T-helper 17 cell (primary cell): Measurements from ENCODE around the gene NUP93. TPM values are rescaled to one million over a fixed set of nuclear protein-coding genes. Genes with fewer than 3 reads are reported as not detected.

Experiments
- ATAC-seq: fragments of 150-1000 bp; cut with Tn5 transposase; 2 replicates; pipeline ENCODE4 v1.10.0; 2021; ENCODE audit warnings: mild to moderate bottlenecking, moderate library complexity
- DNase-seq, 3 donors: peaks; one replicate each; pipeline versions ENCODE4 v3.0.0 to v3.0.0-alpha.2; 2020 to 2021
- H3K9me3 ChIP-seq: one replicate; pipeline ENCODE4 v1.7.0; 2013; ENCODE audit warnings: low read length, mild to moderate bottlenecking; ENCODE audit not compliant: control insufficient read depth, poor library complexity, severe bottlenecking
- H3K27ac Mint-ChIP-seq: one replicate; pipeline ENCODE4 v1.8.0; 2022; ENCODE audit warnings: mild to moderate bottlenecking, moderate library complexity, mixed read lengths
- H3K27me3 Mint-ChIP-seq: one replicate; pipeline ENCODE4 v1.8.0; 2022; ENCODE audit warnings: mixed read lengths
- H3K36me3 Mint-ChIP-seq: one replicate; pipeline ENCODE4 v1.8.0; 2022; ENCODE audit warnings: low read depth, mixed read lengths
- H3K4me1 Mint-ChIP-seq: one replicate; pipeline ENCODE4 v1.8.0; 2022; ENCODE audit warnings: mild to moderate bottlenecking, mixed read lengths
- H3K4me3 Mint-ChIP-seq: one replicate; pipeline ENCODE4 v1.8.0; 2022; ENCODE audit warnings: mild to moderate bottlenecking, moderate library complexity, mixed read lengths
- total RNA-seq, 4 donors: library from RNA in 2 of 4; stranded (reverse) in 2 of 4; gene quantifications; one replicate each; pipeline ENCODE4 v1.2.3 and lab custom pipeline; 2022 to 2026

The NUP93 gene
- total RNA-seq, 2 donors from 2014 or later: 59.0 to 59.1 TPM

GRCh38 chr16:56825826-56826225, 95.9 kb downstream of the NUP93 start:
- Mint-ChIP-seq H3K27me3 (no peaks in the 10 kb centered on the region), H3K4me3 (no peak overlapping the region), H3K36me3 (peaks cover 4% of the 10 kb centered on the region), H3K27ac (no peak overlapping the region), H3K4me1 (peaks cover 6% of the 10 kb centered on the region)
- ATAC-seq (no peak), DNase-seq (no peak)
- no peaks in the 10 kb centered on the region for H3K9me3 ChIP-seq

DNA sequence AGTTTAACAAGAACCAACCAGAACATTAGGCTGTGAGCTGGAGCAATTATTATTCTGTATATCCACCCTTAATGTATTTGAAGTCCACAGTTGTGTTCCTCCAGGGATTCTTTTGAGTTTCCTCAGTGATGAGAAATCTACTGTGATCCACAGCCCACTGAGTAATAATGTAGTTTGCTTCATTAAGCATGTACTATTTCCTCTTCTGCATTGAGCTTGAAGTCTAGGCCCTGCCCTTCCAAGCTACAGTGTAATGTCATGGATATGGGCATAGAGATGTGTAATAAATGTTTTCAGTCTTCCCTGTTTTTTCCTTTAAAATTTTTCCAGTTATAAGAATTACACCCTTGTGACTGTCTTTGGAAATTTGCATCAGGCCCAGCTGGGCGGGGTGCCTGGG, 98.7 kb downstream of the NUP93 start:
- H3K27ac Mint-ChIP-seq: no peak overlapping the region
- peaks cover 12% of the 10 kb centered on the region for H3K36me3 Mint-ChIP-seq
- no peaks in the 10 kb centered on the region for H3K9me3 ChIP-seq
- H3K27me3 Mint-ChIP-seq: no peaks in the 10 kb centered on the region
- peaks cover 6% of the 10 kb centered on the region for H3K4me1 Mint-ChIP-seq
- H3K4me3 Mint-ChIP-seq: no peak overlapping the region
- DNase-seq (no peak), ATAC-seq (no peak)

- Mint-ChIP-seq H3K4me3 (no peak overlapping the region), H3K27me3 (no peaks in the 10 kb centered on the region), H3K36me3 (peaks cover 12% of the 10 kb centered on the region), H3K27ac (no peak overlapping the region), H3K4me1 (peaks cover 6% of the 10 kb centered on the region)
- no peaks in the 10 kb centered on the region for H3K9me3 ChIP-seq
- ATAC-seq (no peak), DNase-seq (no peak)
Measured at GRCh38 chr16:56830669-56831068, 100.7 kb downstream of the NUP93 start.

DNA sequence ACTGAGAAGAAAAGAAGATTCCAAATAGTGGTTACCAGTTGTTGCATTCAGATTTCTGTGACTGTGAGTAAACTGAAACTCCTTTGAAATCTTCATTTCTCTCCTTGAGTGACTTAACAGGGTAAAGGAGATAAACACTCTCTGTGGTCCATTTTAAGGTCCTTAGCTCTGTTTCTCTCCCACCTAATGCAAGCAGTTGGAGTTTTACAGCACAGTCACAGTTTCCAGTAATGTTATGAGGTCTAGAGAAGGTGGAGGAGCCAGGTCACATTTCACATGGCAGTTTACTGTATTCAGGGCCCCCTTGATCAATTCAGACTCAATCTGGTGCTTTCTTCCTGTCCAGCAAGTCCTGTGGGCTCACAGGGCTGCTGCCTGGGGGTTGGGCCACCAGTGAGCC, 102.8 kb downstream of the NUP93 start:
- DNase-seq (no peak), ATAC-seq (no peak)
- Mint-ChIP-seq H3K4me3 (no peak overlapping the region), H3K36me3 (peaks cover 12% of the 10 kb centered on the region), H3K27me3 (no peaks in the 10 kb centered on the region), H3K4me1 (peaks cover 6% of the 10 kb centered on the region), H3K27ac (no peak overlapping the region)
- H3K9me3 ChIP-seq: no peaks in the 10 kb centered on the region

GRCh38 chr16:56833243-56833970, 103.5 kb downstream of the NUP93 start:
- Mint-ChIP-seq H3K36me3 (peaks cover 12% of the 10 kb centered on the region), H3K27ac (no peak overlapping the region), H3K27me3 (no peaks in the 10 kb centered on the region), H3K4me1 (peaks cover 6% of the 10 kb centered on the region), H3K4me3 (no peak overlapping the region)
- DNase-seq: no peak
- no peaks in the 10 kb centered on the region for H3K9me3 ChIP-seq
- no peak for ATAC-seq

DNA sequence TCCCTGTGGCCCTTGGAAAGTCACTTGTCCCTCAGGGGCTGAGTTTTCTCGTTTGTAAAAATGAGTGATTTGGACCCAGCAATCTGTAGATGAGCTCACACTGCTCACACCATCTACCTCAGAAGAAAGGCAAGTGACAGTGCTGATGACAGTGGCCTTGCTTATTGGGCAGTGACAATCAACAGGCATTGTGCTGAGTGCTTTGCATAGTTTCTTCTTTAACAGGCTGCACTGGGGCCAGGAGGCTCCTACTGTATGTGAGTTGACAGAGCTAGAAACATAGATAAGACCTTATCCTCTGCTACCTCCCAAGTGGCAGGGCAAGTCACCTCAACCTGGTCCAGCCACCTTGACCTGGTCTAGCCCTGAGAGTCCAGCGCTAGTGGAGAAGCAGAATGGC, 105.4 kb downstream of the NUP93 start:
- H3K36me3 Mint-ChIP-seq: peaks cover 8% of the 10 kb centered on the region
- ATAC-seq: no peak
- no peak for DNase-seq
- H3K27me3 Mint-ChIP-seq: no peaks in the 10 kb centered on the region
- no peak overlapping the region for H3K4me3 Mint-ChIP-seq
- peak overlapping the region; percentile 11 for H3K27ac Mint-ChIP-seq
- H3K4me1 Mint-ChIP-seq: no peaks in the 10 kb centered on the region
- H3K9me3 ChIP-seq: no peaks in the 10 kb centered on the region

- Mint-ChIP-seq H3K4me3 (no peak overlapping the region), H3K36me3 (peaks cover 10% of the 10 kb centered on the region), H3K27ac (no peak overlapping the region), H3K4me1 (no peaks in the 10 kb centered on the region), H3K27me3 (no peaks in the 10 kb centered on the region)
- DNase-seq (no peak), ATAC-seq (no peak)
- no peaks in the 10 kb centered on the region for H3K9me3 ChIP-seq
Measured at GRCh38 chr16:56836410-56837230, 106.7 kb downstream of the NUP93 start.

GRCh38 chr16:56838622-56839337, 108.9 kb downstream of the NUP93 start:
- DNase-seq (no peak), ATAC-seq (no peak)
- Mint-ChIP-seq H3K27me3 (no peaks in the 10 kb centered on the region), H3K4me3 (no peak overlapping the region), H3K4me1 (no peaks in the 10 kb centered on the region), H3K36me3 (peaks cover 8% of the 10 kb centered on the region), H3K27ac (no peak overlapping the region)
- H3K9me3 ChIP-seq: no peaks in the 10 kb centered on the region

GRCh38 chr16:56841233-56841632, 111.3 kb downstream of the NUP93 start:
- Mint-ChIP-seq H3K36me3 (peaks cover 12% of the 10 kb centered on the region), H3K4me1 (peaks cover 7% of the 10 kb centered on the region), H3K27ac (no peak overlapping the region), H3K4me3 (no peak overlapping the region), H3K27me3 (no peaks in the 10 kb centered on the region)
- no peaks in the 10 kb centered on the region for H3K9me3 ChIP-seq
- DNase-seq: no peak
- ATAC-seq: no peak

DNA sequence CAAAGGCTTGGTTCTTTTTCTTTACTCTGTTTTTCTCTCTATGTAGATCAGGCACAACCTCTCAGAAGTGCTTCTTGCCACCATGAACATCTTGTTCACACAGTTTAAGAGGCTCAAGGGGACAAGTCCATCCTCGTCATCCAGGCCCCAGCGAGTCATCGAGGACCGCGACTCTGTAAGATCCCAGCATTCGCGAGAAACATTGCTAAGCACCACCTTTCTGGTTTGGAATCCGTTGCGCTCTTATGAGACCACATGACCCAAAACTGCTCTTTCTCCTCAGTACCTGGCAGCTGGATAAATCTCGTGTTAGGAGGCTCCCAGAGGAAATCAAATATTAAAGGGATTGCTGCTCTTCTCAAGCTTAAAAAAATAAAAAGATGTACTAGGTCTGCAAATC, 111.7 kb downstream of the NUP93 start:
- ATAC-seq (no peak), DNase-seq (no peak)
- Mint-ChIP-seq H3K4me3 (no peak overlapping the region), H3K36me3 (peaks cover 12% of the 10 kb centered on the region), H3K27ac (no peak overlapping the region), H3K4me1 (peaks cover 7% of the 10 kb centered on the region), H3K27me3 (no peaks in the 10 kb centered on the region)
- H3K9me3 ChIP-seq: no peaks in the 10 kb centered on the region

- DNase-seq (no peak), ATAC-seq (no peak)
- H3K36me3 Mint-ChIP-seq: peaks cover 12% of the 10 kb centered on the region
- H3K4me1 Mint-ChIP-seq: peaks cover 10% of the 10 kb centered on the region
- no peak overlapping the region for H3K27ac Mint-ChIP-seq
- no peak overlapping the region for H3K4me3 Mint-ChIP-seq
- H3K9me3 ChIP-seq: no peaks in the 10 kb centered on the region
- no peaks in the 10 kb centered on the region for H3K27me3 Mint-ChIP-seq
Measured at GRCh38 chr16:56842133-56842532, 112.2 kb downstream of the NUP93 start.

DNA sequence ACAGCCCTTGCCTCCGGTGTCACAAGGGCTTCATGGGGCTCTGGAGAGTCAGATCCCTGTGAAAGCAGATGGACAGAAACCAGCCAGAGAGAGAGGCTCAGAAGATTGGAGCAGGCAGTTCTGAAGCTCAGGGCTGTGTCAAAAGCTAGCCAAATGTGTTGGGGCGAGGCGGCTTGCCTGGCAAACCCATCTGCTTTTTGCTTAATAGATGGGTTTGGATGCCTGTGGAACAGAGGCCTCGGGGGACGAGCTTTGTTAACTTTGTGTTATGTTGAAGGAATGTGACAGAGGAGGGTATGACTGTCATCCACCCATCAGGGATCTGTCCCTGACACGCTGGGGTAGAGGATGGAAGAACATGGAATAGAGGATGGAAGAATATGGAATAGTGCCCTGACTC, 114.1 kb downstream of the NUP93 start:
- H3K27me3 Mint-ChIP-seq: no peaks in the 10 kb centered on the region
- no peak overlapping the region for H3K27ac Mint-ChIP-seq
- peaks cover 17% of the 10 kb centered on the region for H3K4me1 Mint-ChIP-seq
- H3K36me3 Mint-ChIP-seq: peaks cover 12% of the 10 kb centered on the region
- H3K9me3 ChIP-seq: no peaks in the 10 kb centered on the region
- no peak for ATAC-seq
- DNase-seq: no peak
- no peak overlapping the region for H3K4me3 Mint-ChIP-seq

GRCh38 chr16:56847173-56847910, 117.4 kb downstream of the NUP93 start:
- Mint-ChIP-seq H3K27ac (peak overlapping the region; percentile 70), H3K4me3 (no peak overlapping the region), H3K4me1 (peaks cover 17% of the 10 kb centered on the region), H3K27me3 (no peaks in the 10 kb centered on the region), H3K36me3 (peaks cover 7% of the 10 kb centered on the region)
- no peaks in the 10 kb centered on the region for H3K9me3 ChIP-seq
- DNase-seq (no peak), ATAC-seq (peak; percentile 32)
